GM18907 (cell line): ENCODE data around the gene FOXJ2.
"Not testable (repeated sequence)": the region's sequence is repeated elsewhere in the genome, so short reads cannot be mapped to it uniquely, and the experiment has no call there.

ENCODE experiments used
- ATAC-seq: cut with Tn5 transposase; IDR thresholded peaks from one replicate; pipeline ENCODE4 v1.9.1; 2021; ENCODE audit warnings: mild to moderate bottlenecking, moderate library complexity; ENCODE audit not compliant: unreplicated experiment

The FOXJ2 gene

DNA sequence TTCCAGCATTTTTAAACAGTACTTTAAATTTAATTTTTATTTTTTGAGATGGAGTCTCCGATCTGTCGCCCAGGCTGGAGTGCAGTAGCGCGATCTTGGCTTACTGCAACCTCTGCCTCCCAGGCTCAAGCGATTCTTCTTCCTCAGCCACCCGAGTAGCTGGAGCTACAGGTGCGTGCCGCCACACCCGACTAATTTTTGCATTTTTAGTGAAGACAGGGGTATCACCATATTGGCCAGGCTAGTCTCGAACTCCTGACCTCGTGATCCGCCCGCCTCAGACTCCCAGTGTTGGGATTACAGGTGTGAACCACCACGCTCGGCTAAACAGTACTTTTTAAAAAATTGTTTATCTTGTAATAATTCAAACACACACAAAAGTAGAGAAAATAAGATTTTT, 4.2 kb upstream of the FOXJ2 start:
- no peak for ATAC-seq

DNA sequence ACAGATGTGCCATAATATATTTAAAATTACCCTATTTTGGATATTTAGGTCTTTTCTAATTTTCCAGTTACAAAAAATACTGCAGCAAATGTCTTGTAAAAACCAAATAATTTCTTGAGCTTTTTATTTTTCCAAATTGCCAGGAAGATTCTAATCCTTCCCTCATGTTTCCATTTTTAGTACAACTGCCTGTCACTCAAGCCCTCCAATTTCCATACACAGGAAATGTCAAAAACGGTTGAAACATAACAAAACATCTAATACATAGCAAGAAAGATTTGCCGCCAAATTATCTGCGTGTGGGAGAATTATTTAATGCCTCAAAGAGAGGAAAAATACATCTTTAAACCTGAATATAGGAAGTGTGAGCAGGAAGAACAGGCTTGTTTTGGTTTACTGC, 2.3 kb upstream of the FOXJ2 start:
- ATAC-seq = no peak

DNA sequence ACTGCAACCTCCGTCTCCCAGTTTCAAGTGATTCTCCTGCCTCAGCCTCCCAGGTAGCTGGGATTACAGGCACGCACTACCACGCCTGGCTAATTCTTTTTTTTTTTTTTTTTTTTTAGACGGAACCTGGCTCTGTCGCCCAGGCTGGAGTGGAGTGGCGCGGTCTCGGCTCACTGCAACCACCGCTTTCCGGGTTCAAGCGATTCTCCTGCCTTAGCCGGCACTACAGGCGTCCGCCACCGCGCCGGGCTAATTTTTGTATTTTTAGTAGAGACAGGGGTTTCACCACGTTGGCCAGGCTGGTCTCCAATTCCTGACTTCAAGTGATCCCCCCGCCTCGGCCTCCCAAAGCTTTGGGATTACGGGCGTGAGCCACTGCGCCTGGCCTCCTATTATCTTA, 1.5 kb upstream of the FOXJ2 start:
- ATAC-seq = not testable (repeated sequence)

DNA sequence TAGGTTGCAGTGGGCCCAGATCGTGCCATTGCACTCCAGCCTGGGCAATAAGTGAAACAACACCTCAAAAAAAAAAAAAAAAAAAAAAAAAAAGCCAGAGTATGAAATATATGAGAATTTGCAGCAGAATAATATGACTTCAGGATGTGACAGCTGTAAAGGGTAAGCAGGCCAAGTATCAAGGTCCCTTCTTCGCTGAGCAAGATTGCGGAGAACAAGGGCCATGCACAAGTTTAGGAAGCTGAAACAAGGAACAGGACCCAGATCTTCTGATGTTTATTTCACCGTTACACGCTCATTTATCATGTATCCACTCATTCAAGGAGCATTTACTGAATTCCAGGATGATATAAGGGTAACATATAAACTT, 659 bp upstream of the FOXJ2 start:
- ATAC-seq = no peak

DNA sequence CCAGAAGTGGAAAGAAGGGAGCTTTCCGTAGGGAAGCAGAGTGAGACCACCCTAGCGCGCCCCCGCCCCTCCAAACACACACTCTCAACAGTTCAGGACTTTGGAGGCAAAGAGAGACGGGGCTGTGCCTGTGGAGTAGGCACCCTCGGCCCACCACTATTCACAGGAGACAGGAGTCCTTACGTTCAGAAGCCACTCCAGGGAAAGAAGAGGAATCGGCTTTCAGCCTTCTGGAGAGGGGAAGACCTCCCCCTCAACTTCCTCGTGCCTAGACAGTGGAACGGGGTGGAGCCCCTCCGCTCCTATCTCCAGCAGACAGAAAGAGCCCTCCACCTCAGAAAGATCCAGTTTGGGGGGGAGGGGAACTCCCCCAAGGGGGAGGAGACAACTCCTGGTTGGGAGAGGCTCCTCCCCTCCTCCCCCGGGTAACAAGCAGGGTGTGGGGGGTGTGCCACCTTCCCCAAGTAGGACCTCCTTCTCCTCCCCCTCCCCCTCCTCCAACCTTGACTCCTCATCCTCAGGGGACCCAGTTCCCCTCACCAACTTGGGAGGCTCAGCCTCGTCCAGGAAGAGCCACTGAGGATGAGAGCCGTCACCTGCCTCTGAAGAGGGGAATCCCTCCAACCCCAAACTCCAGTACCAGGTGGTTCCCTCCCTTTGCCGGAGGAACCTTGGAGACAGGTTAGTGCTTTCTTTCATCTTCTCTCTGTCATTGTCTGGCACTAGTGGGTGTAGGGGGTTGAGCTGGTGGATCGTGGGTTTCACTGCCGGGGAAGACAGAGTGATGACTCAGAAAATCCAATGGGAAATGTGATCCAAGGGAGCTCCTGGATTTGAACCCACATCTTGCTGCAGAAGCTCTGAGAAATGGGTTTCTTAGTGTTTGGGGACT, 883 bp downstream of the FOXJ2 start:
- peak; percentile 28 for ATAC-seq

DNA sequence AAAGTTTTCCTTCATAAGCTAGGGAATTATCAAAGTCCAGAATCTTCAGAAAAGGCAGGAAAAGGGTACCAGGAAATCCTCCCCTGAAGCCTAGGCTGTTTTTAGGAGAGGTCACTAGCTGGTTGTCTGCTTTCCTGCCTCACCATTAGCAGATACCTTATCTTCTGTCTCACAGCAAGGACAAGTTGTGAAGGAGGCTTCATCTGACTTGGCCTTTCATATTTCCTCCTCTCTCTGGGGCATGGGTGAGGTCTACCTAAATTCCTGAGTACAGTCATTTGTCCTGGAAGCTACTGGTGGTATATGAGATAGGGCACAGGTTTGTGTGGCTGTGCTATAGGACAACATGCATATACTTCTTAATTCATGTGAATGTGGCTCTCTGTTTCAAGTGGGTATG, 2.3 kb downstream of the FOXJ2 start:
- ATAC-seq = no peak

DNA sequence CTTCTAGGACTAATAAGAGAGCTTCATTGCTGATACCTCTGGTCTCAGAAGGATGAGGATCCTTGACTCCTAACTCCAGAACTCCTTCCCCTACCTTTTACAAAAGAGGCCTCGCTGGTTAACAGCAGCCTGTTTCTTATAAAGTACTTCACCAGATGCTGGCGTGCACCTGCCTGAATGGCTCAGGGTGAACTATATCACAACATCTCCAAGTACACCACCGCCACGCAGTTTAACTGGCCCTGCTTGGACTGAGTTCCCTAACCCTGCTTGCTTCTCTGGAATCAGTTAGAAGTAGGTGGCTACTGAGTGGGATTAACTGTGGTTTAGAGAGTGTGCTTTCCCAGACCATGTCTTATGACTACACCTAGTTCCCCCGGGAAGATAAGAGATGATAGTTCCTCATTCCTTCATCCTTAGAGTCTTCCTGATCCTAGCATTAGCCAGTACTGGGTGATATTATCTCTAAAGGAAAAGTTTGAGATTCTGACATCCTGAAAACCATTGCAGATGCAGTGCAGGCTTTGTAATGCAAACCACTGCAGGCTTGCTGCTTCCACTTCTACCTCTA, 3.0 kb downstream of the FOXJ2 start:
- ATAC-seq = no peak

DNA sequence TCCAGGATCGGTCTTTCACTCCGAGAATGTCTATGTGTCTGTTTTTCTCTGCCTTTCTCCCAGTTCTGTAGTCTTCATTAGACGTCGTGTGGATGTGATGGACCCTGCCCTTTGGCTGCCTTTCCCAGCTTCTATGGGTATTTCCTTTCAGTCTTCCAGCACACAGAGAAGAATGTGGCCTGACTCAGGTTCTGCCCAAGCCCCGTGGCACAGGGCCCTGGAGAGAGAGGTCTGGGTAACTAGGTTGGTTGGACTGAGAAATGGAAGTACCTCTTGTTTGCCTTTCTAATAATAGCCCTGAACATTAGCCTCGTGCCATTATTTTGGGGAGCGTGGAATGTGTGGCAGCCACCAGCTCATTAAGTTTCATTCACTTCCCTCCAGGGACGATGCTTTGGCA, 3.8 kb downstream of the FOXJ2 start:
- ATAC-seq = no peak

DNA sequence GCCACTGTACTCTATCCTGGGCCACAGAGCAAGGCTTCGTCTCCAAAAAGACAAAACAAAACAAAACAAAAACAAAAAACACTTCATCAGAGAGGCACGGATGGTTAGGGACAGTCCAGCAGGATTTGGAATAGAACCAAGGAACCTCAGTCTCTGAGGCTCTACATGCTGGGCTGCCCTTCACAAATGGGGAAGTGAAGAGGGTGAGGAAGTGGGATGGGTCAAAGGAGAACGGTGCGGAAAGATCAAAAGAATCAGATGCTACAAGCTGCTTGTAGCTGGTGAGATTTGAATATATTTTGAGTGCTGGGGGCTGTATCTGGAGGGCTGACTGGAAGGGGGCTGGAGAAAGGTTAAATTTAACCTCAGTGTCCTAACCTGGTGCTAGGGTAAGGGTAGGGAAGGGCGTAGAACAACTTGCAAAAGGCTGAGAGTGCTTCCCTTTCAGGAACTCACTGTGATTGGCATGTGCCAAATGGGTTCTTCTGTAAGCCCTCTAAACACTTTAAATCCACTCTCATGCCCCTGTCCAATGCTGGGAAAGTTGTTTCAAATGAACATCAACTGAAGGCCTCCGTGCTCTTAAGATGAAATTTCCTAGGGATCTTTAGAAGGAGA, 4.6 kb downstream of the FOXJ2 start:
- no peak for ATAC-seq

DNA sequence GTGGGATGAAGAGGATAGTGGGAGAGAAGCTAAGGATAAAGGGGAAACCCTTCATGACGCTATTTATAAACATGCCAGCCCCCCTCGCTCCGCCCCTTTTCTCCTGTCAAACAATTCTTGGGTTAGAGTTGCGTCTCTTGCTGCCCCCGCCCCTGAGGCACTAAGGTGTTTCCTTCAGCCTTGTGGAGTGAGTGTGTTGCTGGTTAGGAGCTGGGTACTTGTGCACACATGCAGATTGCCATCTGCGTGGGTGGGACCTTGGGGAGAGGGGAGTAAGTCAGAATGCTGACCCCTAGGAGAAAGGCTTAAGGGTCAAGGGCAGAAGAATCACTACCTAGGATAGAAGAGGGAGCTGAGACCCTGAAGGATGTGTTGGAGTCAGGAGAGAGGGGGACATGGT, 5.4 kb downstream of the FOXJ2 start:
- no peak for ATAC-seq

DNA sequence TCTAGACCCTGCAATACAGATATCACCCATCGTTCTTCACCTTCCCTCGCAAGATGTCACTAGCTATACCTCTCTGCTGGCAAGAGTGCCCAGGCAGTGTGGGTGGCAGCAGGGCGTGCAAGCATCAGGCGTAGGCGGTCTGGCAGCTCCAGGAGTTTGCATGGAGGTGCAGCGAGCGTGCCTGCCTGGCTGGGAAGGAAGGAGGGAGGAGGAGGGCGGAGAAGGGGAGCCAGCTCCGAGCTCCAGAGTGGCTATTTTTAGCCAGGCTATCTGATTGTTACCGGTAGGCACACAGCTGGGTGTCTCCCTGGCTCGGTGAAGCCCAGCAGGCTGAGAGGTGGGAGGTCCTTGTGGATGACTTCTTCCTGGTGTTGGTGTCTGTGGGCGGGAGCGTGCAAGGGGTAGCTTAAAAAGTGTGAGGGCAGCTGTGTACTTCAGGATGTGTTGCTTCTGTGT, 6.2 kb downstream of the FOXJ2 start:
- no peak for ATAC-seq

DNA sequence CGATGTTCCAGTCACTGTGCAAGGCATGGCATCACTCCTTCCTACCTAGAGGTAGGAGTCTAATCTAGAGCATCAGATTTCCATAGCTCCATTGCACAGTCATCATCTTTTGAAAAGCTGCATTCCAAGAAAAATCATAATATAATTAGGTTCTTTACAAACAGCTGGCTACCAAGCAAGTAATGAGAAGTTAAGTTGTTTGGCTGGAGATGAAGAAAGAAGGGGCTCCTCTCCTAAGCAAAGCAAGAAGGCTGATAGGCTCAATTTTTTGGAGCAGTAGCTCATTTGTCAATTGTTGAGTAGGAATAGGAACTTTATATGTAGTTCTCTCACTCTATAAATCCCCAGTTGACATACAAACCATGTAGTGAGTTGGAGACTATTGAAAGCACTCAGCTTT, 8.3 kb downstream of the FOXJ2 start:
- ATAC-seq = no peak

DNA sequence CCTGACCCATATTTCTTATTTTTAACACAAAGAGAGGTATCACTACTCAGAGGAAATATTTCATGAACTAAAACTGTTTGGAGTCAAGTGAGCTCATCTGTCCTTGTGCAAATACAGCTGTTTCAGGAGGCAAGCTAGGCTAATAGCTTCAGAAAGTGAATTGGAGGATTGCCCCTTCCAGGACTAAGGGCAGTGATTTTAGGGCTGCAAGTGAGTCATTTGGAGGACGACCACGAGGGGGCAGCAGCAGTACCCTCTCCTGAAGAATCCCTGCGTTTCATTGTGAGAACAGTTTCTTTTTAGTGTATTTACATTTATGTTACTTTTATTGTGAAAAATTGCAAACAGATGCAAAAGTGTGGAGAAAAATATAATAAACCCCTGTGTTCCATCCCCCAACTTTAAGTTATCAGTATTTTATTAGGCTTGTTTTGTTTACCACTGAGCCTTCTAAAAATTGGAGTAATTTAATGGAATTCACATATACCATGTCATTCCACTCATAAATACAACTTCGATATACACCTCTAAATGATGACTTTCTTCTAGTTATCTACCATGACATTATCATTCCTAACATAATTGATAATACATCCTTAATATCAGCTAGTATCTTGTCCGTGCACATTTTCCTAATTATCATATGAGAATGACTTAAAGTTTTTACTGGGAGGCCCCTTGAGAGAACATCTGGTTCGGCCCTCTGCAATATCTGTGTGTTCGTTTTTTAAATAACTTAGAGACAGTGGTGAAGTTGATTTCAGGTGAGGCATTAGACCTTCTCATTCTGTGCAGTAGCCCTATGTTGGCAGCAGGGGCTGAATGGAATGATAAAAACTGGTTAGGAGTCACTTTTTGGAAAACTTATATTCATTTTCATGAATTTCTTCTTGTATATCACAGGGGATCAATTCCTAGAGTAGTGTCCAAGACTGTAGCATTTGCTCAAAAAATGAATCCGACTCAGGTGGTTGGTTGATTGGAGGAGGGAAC, 13.7 kb downstream of the FOXJ2 start:
- ATAC-seq = no peak

DNA sequence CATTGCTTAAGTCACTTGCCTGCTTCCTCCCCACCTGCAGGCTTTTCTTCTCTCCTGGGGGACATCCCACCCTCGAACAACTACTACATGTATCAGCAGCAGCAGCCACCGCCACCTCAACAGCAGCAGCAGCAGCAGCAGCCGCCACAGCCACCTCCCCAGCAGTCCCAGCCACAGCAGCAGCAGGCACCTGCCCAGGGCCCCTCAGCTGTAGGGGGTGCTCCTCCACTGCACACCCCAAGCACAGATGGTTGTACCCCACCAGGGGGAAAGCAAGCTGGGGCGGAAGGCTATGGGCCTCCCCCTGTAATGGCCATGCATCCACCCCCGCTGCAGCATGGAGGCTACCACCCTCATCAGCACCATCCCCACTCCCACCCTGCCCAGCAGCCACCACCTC, 15.3 kb downstream of the FOXJ2 start:
- no peak for ATAC-seq

DNA sequence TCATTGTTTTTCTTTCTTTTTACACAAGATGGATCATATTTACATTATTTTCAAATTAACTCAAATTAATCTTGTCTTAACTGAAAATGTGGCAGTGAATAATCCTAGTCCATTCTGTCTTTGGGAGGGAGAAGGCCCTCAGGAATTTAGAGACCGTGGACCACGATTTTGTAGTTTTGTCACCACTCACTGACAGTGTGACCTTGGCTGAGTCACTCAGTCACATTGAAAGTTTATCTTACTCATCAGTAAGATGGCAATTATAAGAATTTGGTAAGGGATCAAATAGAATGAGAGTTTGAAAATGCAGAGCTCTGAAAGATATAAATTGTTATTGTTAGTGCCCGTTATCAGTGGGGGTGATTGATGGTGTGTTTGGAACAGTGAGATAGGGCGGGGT, 16.4 kb downstream of the FOXJ2 start:
- no peak for ATAC-seq

DNA sequence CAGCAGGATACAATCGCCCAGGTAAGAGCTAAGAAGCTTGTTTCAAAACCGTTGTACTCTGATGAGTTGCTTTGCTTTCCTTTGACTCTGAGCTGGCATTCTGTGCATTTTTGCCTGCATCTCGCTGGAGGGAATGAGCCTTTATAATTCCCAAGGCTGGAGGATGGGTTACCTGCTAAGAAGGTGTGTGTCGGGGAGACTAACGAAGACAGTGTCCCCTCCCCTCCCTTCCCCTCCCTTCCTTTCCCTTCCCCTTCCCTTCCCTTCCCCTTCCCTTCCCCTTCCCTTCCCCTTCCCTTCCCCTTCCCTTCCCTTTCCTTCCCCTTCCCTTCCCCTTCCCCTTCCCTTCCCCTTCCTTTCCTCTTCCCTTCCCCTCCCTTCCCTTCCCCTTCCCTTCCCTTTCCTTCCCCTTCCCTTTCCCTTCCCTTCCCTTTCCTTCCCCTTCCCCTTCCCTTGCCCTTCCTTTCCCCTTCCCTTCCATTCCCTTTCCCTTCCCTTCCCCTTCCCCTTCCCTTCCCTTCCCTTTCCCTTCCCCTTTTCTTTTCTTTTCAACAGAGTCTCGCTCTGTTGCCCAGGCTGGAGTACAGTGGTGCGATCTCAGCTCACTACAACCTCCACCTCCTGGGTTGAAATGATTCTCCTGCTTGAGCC, 18.2 kb downstream of the FOXJ2 start:
- ATAC-seq = no peak

DNA sequence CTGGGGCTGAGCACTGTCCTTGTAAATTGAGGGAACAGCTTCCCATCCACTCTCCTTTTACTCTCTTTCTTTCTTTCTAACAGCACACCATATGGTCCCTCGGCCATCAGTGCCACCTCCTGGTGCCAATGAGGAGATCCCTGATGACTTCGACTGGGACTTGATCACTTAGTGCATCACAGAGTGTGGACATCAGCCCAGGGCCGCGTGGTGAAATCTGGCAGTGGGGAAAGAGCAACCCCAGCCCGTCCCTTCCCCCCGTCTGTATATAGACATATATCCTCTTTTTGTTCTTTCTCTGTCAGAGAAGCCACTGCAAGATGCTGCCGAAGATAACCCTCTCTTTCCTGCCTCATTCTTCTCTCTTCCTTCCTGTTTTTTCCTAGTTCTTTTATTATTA, 20.2 kb downstream of the FOXJ2 start:
- ATAC-seq = no peak

DNA sequence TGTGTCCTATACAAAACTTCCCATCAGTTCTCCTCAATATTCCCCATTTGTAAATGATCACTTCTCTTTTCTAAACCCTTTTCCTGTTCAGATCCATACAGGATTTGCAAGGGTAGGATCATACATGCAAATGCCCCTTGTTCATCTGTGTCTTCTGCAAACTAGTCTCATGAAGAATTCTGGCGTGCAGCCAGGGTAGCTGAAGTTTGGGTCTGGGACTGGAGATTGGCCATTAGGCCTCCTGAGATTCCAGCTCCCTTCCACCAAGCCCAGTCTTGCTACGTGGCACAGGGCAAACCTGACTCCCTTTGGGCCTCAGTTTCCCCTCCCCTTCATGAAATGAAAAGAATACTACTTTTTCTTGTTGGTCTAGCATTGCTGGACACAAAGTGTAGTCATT, 22.3 kb downstream of the FOXJ2 start:
- ATAC-seq = no peak

DNA sequence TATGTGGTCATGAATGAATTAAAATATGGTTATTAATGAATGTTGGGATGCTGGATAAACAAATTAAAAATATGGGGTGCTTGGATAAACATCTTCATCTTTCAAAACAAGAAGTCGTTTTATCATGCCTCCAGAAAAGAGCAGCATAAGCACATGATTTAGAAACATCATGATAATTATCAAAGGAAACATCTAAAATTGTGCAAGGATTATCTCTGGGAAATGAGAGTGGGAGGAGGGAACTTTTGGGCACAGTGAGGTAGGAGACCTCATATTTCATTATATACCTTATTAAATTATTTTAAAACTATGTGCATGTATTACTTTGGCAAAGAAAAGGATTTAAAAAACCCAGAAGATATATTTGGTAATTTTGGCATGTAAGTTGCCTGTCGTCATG, 24.8 kb downstream of the FOXJ2 start:
- ATAC-seq = no peak

DNA sequence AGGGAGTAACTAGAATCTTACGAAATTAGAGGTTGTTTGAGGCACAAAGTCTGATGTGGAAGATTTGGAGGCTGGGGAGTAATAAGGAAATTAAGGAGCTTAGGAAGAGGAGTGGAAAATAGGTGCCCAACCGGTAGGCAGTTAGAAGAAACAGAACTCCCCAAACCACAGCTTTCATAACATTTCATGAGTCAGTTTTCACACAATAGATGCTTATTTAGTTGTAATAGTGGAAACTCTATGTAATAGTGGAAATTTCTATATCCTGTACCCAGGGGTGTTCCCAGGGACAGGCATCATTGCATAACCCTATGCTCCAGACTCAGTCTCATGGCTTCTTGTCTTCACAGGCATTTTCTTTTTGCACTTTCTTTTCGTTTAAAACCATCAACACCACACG, 25.3 kb downstream of the FOXJ2 start:
- no peak for ATAC-seq

DNA sequence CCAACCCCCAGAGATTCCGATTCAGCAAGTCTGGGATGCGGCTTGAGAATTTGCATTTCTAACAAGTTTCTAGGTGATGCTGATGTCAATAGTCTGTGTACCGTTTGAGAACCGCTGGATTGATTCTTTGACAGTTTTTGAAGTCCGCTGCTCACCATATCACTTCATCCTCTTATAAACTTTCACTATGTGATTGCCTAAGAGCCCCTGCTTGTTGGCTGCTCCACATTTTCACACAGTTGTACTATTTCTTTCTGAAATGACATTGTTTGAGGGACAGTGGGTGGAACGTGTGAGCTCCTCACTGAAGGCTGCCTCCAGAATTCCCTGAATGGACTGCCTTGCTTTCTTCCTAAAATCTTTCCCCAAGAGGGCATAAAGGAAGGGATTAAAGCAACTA, 26.0 kb downstream of the FOXJ2 start:
- ATAC-seq = no peak
